HCT116 (cell line): ENCODE measurements around the gene TEAD3. TPM values are rescaled to one million over a fixed set of nuclear protein-coding genes. Genes with fewer than 3 reads are reported as not detected.

Source experiments
- ATAC-seq: fragments of 200-7000 bp; cut with Tn5 transposase; 2 replicates; pipeline ENCODE4 v1.9.1; 2020; ENCODE audit warnings: mild to moderate bottlenecking, moderate library complexity
- BruUV-seq: library from RNA; stranded (reverse); fragments of 400-500 nt; replicated peaks from 2 replicates; lab custom pipeline; 2021; lab: Mats Ljungman, UMichigan
- CTCF ChIA-PET: fragments of 300-600 bp; sonication (Branson Sonifier 250); formaldehyde crosslinking; loops from one replicate; lab custom pipeline; 2021; ENCODE audit warnings: antibody characterized with exemption; lab: Charles Lee
- POLR2A ChIA-PET: fragments of 300-600, 350-600 bp; sonication (Branson Sonifier 250); formaldehyde crosslinking; loops from one replicate; lab custom pipeline; 2021; ENCODE audit warnings: antibody characterized with exemption; lab: Charles Lee
- RAD21 ChIA-PET, 2 experiments: fragments of 300-600 bp; sonication (Branson Sonifier 250); formaldehyde crosslinking; loops; one replicate each; lab custom pipeline; 2023; ENCODE audit warnings: low total read pairs in 2 of 2; ENCODE audit not compliant: uncharacterized antibody in 2 of 2, unreplicated experiment in 2 of 2, low non-redundant PET in 1 of 2; lab: Charles Lee
- DNase-seq: peaks from one replicate; pipeline ENCODE4 v3.0.0-alpha.2; 2010; ENCODE audit warnings: low read depth, low spot score
- H2AFZ ChIP-seq: fragments of 200-600 bp; shearing (Covaris generic), sonication (generic); 2 replicates; pipeline ENCODE4 v1.6.1; 2017; ENCODE audit warnings: low read depth, mixed run types, mixed read lengths, antibody characterized with exemption, low read length; ENCODE audit not compliant: poor library complexity, severe bottlenecking
- H3K27ac ChIP-seq: 2 replicates; pipeline ENCODE4 v1.5.1; 2012; ENCODE audit warnings: low read depth, low read length
- H3K27me3 ChIP-seq: fragments of 200-600 bp; sonication (generic); 2 replicates; pipeline ENCODE4 v1.6.1; 2016; ENCODE audit warnings: mixed run types, low read length, mixed read lengths; ENCODE audit not compliant: insufficient read depth
- H3K36me3 ChIP-seq, 2 experiments: fragments of 200-500 bp in 1 of 2; fragments of 200-600 bp in 1 of 2; sonication (Bioruptor generic) in 1 of 2; sonication (generic) in 1 of 2; 2 replicates each; pipeline versions ENCODE4 v1.5.1 to v1.6.1; 2014 to 2016; ENCODE audit warnings: low read length in 2 of 2, inconsistent platforms in 1 of 2, mixed read lengths in 1 of 2, mixed run types in 1 of 2; ENCODE audit not compliant: insufficient read depth in 2 of 2, control insufficient read depth in 1 of 2
- H3K4me1 ChIP-seq, 2 experiments: fragments of 200-600 bp in 1 of 2; sonication (generic) in 1 of 2; 2 replicates each; pipeline versions ENCODE4 v1.5.1 to v1.6.1; 2012 to 2017; ENCODE audit warnings: low read length in 2 of 2, inconsistent platforms in 1 of 2, mild to moderate bottlenecking in 1 of 2, mixed read lengths in 1 of 2, mixed run types in 1 of 2, moderate library complexity in 1 of 2; ENCODE audit not compliant: insufficient read depth in 2 of 2, control insufficient read depth in 1 of 2
- H3K4me2 ChIP-seq: fragments of 200-600 bp; sonication (generic); 2 replicates; pipeline ENCODE4 v1.6.1; 2017; ENCODE audit warnings: mixed run types, low read length, mixed read lengths
- H3K4me3 ChIP-seq, 2 experiments: fragments of 200-600 bp in 1 of 2; sonication (generic) in 1 of 2; replicated peaks in 1 of 2; 2 replicates each; pipeline ENCODE4 v1.5.1; 2011 to 2016; ENCODE audit warnings: low read length in 2 of 2, control low read depth in 1 of 2, low read depth in 1 of 2, mild to moderate bottlenecking in 1 of 2, mixed read lengths in 1 of 2, mixed run types in 1 of 2
- H3K79me2 ChIP-seq: fragments of 200-600 bp; sonication (generic); 2 replicates; pipeline ENCODE4 v1.6.1; 2017; ENCODE audit warnings: mild to moderate bottlenecking, mixed run types, low read length, moderate library complexity, mixed read lengths; ENCODE audit not compliant: insufficient read depth
- H3K9ac ChIP-seq: fragments of 200-600 bp; sonication (generic); 2 replicates; pipeline ENCODE4 v1.6.1; 2016; ENCODE audit warnings: low read length, mixed read lengths
- H3K9me2 ChIP-seq: fragments of 200-600 bp; sonication (generic), shearing (Covaris generic); 2 replicates; pipeline ENCODE4 v1.6.1; 2017; ENCODE audit warnings: mixed run types, mild to moderate bottlenecking, moderate library complexity; ENCODE audit not compliant: insufficient read depth
- H3K9me3 ChIP-seq, 2 experiments: fragments of 200-500 bp in 1 of 2; fragments of 200-600 bp in 1 of 2; sonication (Bioruptor generic) in 1 of 2; sonication (generic) in 1 of 2; 2 replicates each; pipeline ENCODE4 v1.6.1; 2014 to 2017; ENCODE audit warnings: low read length in 2 of 2, mixed read lengths in 2 of 2, inconsistent platforms in 1 of 2, low read depth in 1 of 2, mild to moderate bottlenecking in 1 of 2, mixed run types in 1 of 2, moderate library complexity in 1 of 2; ENCODE audit not compliant: control insufficient read depth in 1 of 2, insufficient read depth in 1 of 2
- H4K20me1 ChIP-seq: fragments of 200-600 bp; sonication (generic), shearing (Covaris generic); 2 replicates; pipeline ENCODE4 v1.6.1; 2017; ENCODE audit warnings: mixed run types, mild to moderate bottlenecking, moderate library complexity; ENCODE audit not compliant: insufficient read depth
- CEBPB ChIP-seq: IDR thresholded peaks from 2 replicates; pipeline ENCODE4 v1.6.1; 2012; ENCODE audit warnings: low read depth
- FOSL1 ChIP-seq: IDR thresholded peaks from 2 replicates; pipeline ENCODE4 v1.6.1; 2012; ENCODE audit warnings: low read depth
- POLR2AphosphoS5 ChIP-seq: IDR thresholded peaks from 2 replicates; pipeline ENCODE4 v1.6.1; 2011; ENCODE audit warnings: mild to moderate bottlenecking, low read depth, low read length, moderate library complexity
- RAD21 ChIP-seq: IDR thresholded peaks from 2 replicates; pipeline ENCODE4 v1.6.1; 2012; ENCODE audit warnings: low read depth, mild to moderate bottlenecking
- SIN3A ChIP-seq: IDR thresholded peaks from 2 replicates; pipeline ENCODE4 v1.6.1; 2012; ENCODE audit warnings: low read depth
- SP1 ChIP-seq: IDR thresholded peaks from 2 replicates; pipeline ENCODE4 v1.6.1; 2012; ENCODE audit warnings: low read depth
- YY1 ChIP-seq: IDR thresholded peaks from 2 replicates; pipeline ENCODE4 v1.6.1; 2011; ENCODE audit warnings: low read length, low read depth, moderate library complexity, mild to moderate bottlenecking; ENCODE audit not compliant: insufficient replicate concordance; ENCODE audit errors: extremely low read depth
- ZFX ChIP-seq: fragments of 450-650 bp; IDR thresholded peaks from 2 replicates; pipeline ENCODE4 v1.6.1; 2017
- intact Hi-C: fragments of 100-400 bp; cut with micrococcal nuclease; formaldehyde crosslinking; loops from 2 replicates; pipeline ENCODE4 v1.10.0; 2022
- total RNA-seq: library from RNA; stranded (reverse); gene quantifications from one replicate; pipeline ENCODE4 v1.2.1, GENCODE V29; 2021; ENCODE audit not compliant: unreplicated experiment

The TEAD3 gene
- total RNA-seq, 1 experiment from 2014 or later: 21.8 TPM

GRCh38 chr6:35452183-35453090, 44.4 kb downstream of the TEAD3 start, which contains the start of gene FANCE (continued):
- TF ChIP-seq SIN3A (peak; percentile 89), POLR2AphosphoS5 (peak; percentile 53)

GRCh38 chr6:35451354-35452182, 45.3 kb downstream of the TEAD3 start:
- intact Hi-C loops: no loop called here
- peak overlapping the region; percentile 75 for H2AFZ ChIP-seq
- no peaks in the 10 kb centered on the region for H3K9me3 ChIP-seq
- no peak overlapping the region for H3K9ac ChIP-seq
- no peaks in the 10 kb centered on the region for H3K79me2 ChIP-seq
- TF ChIP-seq FOSL1: no peak
- TF ChIP-seq YY1: no peak
- no peak for TF ChIP-seq RAD21
- TF ChIP-seq ZFX: no peak
- TF ChIP-seq SP1: no peak
- TF ChIP-seq CEBPB: no peak
- H3K27me3 ChIP-seq: no peaks in the 10 kb centered on the region
- H3K4me3 ChIP-seq: peak overlapping the region in 1 of 2 experiments; percentile 72; a peak in 2 of 4 replicates
- peaks cover 13 to 28% of the 10 kb centered on the region in 2 experiments; a peak in 3 of 4 replicates for H3K4me1 ChIP-seq
- no peaks in the 10 kb centered on the region for H4K20me1 ChIP-seq
- no TSS peak for BruUV-seq
- no peak for DNase-seq
- CTCF ChIA-PET: interaction anchor here (1.8 to 6.8 kb wide), 3 partner anchors 110 to 158 kb away, joined by 6 to 120 read pairs (median 46); partner anchors contain the start of genes DEF6 and PPARD
- POLR2A ChIA-PET: interaction anchor here (1.6 to 1.7 kb wide), 2 partner anchors 17 to 110 kb away, joined by 6 read pairs; partner anchors contain the start of genes PPARD and RPL10A
- no peak overlapping the region for H3K27ac ChIP-seq
- H3K4me2 ChIP-seq: peak overlapping the region; percentile 93
- peaks cover 0 to under 1% of the 10 kb centered on the region in 2 experiments; a peak in 2 of 4 replicates for H3K36me3 ChIP-seq
- RAD21 ChIA-PET: interaction anchor here (0.8 to 1.4 kb wide), 3 partner anchors 110 to 192 kb away, joined by 3 to 5 read pairs (median 4); partner anchors contain the start of genes PPARD (in 1 of the 2) and ZNF76 (in 1 of the 2)
- no peaks in the 10 kb centered on the region for H3K9me2 ChIP-seq
- no peak for ATAC-seq
